HG03565 (cell line): Measurements from ENCODE around the gene ASPHD1.
"Not testable (repeated sequence)": the region's sequence is repeated elsewhere in the genome, so short reads cannot be mapped to it uniquely, and the experiment has no call there.

Experiments used
- ATAC-seq: cut with Tn5 transposase; IDR thresholded peaks from one replicate; pipeline ENCODE4 v1.9.1; 2021; ENCODE audit warnings: mild to moderate bottlenecking, moderate library complexity; ENCODE audit not compliant: unreplicated experiment

Gene ASPHD1, protein sequence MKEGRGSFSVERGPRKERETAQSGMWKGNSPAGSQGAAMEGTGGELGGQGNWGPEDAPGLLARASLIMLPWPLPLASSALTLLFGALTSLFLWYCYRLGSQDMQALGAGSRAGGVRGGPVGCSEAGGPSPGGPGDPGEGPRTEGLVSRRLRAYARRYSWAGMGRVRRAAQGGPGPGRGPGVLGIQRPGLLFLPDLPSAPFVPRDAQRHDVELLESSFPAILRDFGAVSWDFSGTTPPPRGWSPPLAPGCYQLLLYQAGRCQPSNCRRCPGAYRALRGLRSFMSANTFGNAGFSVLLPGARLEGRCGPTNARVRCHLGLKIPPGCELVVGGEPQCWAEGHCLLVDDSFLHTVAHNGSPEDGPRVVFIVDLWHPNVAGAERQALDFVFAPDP

DNA sequence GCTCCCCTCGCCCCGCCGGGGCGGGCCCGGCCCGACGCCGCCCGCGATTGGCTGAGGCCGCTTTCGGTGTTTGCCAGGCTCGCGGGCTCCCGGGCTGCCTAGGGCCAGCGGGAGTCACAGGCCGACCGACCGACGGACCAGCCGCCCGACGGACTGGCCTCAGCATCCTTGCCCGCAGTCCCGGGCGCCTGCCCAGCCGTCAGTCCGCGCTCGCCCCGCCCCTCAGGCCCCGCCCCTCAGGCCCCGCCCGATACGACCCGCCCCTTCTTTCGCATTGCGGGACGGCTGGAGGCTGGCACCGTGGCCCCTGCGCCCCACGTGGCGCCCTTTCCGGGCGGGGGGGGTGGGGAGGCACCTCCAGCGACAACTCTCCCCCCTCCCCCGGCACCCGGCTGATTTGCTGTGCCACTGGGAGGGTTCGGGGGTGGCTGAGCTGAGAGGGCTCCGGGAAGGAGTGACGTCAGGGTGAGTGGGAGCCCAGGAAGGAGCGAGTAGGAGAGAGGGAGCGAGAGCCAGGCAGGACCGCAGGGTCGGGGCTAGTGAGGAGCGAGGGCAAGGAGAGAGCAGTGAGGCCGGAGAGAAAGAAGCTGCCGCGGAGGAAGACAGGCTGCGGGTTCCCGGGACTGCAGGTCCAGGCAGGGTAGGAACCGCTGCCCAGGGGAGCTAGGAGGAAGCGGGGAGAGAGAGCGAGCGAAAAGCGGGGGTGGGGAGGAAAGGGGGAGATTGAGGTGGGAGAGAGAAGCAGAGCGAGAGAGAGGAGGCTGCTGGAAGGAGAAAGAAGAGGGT, at the start of gene ASPHD1:
ASPHD1 (plus strand) TSS at position 387 of the 786 bp plus-strand sequence. CDS start 484 bp downstream, outside the sequence.
- no peak for ATAC-seq

DNA sequence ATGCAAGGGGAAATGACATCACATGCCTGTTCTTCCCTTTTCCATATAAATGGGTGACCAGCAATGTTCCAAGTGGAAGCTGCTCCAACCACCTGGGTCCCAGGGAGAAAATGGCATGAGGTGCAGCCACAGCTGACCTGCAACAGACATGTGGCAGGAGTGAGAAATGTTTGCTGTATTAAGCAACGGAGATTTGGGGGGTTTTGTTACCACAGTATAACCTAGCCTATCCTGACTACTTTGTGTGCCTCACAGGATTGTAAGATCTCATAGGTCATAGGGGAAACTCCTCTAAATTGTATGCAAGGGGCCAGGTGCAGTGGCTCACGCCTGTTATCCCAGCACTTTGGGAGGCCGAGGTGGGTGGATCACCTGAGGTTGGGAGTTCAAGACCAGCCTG, 49.3 kb upstream of the ASPHD1 start:
- ATAC-seq = no peak

DNA sequence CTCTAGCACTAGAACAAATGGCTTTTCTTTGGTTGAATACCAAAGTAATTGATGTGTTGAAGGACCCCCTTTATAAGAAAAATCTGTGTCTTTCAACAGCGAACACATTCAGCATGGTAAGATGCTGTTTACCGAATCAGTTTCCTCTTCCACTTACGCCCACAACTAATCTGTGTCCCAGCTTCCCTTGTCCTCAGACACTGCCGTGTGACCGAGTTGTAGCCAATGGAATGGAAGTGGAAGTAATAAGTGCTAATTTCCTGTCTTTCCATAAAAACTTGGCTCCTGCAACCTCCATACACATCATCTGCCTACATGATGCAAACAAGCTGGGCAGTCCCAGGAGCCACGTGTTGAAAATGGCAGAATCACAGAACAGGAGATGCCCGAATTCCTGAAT, 47.6 kb upstream of the ASPHD1 start:
- no peak for ATAC-seq

DNA sequence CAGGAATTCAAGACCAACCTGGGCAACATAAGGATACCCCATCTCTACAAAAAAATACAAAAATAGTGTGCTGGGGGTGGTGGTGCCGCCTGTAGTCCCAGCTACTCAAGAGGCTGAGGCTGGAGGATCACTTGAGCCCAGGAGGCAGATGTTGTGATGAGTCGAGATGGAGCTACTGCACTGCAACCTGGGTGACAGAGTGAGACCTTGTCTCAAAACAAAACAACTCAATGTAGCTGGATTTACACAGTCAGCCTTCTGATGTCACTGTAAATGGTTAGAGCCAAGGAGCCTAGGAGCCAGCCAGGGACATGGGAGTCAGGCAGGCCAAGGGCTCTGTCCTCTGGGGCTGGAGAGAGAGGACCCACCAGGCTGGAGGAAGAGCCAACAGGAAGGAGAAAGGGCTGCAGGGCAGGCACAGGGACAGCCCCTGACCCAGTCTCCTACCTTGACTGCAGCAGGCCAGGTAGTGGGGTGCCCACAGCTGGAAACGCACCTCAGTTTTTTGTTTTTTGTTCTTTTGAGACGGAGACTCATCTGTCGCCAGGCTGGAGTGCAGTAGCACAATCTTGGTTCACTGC, 45.7 kb upstream of the ASPHD1 start:
- no peak for ATAC-seq

DNA sequence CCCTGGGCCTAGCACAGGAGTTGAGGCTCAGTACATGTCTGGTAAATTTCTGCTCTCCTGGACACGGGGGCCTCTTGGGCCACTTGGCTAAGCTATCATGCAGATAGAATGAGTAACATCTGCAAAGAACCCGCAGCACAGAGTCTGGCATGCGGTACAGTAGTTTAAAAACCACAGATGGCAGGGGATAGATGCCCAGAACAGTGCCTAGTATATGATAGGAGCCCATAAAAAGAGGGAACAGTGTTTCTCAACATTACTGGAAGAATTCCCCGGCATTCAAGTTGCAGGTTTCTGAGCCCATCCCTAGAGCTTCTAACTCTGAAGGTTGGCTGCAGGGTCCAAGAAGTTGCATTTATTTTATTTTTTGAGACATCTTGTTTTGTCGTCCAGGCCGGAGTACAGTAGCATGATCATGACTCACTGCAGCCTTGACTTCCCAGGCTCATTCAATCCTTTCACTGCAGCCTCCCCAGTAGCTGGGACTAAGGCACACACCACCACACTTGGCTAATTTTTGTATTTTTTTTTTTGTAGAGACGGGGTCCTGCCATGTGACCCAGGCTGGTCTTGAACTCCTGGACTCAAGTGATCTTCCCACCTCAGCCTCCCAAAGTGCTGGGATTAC, 43.0 kb upstream of the ASPHD1 start:
- ATAC-seq = no peak

DNA sequence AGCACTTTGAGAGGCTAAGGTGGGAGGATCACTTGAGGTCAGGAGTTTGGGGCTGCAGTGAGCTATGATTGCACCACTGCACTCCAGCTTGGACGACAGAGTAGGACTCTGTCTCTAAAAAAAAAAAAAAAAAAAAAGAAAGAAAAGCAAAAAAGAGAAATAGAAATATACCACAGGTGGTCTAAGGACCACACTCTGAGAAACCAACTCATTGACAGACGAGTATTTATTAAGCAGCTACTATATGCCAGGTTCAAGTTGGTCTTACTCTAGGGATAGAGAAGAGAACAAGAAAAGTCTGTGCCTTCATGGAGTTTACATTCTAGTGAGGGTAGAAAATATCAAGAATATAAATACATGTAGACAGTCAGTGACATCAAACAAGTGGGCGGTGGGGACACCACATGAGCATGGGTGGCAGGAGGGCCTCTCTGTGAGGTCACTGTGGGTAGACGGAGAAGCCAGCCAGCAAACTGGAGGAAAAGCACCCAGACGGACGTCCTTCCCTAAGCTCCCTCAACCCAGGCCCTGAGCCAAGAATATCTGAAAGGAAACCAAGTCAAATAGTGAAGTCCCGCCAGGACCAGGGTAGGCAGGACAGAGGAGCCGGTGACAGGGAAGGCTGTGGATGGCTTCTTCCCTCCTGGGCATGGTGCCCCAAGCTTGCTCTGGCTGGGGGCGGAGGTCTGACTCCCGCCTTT, 42.0 kb upstream of the ASPHD1 start:
- ATAC-seq = no peak

DNA sequence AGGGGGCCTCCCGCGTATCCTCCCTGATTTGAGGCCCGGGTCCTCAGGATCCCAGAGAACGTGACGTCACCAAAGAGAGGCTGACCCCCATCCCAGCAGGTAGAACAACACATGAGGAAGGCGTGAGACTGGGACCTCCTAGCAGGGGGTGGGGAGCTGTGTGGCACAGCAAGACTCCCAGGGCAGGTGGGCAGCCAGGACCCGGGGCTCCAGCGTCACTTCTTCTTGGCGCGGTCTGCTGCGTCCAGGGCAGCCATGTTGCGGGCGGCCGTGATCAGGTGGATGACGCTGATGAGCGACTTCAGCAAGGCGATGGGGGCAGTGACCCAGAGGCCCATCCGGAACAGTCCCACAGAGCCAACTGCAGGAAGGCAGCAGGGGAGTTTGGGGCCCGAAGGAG, 41.3 kb upstream of the ASPHD1 start:
- no peak for ATAC-seq

DNA sequence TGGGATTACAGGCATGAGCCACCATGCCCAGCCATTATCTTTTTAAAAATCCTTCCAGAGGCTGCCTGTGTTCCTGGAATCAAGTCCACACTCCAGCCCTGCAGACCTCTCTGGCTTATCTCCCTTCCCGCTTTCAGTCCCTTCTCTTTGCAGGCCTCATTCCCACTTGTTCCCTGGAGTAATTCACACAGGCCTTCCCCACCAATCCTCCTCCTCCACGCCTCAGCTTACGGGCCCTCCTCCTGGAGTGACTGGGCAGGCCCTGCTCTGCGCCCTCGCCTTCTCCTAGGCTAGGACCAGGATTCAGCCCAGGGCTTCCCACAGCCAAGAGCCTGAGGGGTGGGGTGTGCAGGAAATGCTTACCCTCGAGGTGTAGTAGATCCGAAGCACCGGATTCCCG, 40.1 kb upstream of the ASPHD1 start:
- no peak for ATAC-seq

DNA sequence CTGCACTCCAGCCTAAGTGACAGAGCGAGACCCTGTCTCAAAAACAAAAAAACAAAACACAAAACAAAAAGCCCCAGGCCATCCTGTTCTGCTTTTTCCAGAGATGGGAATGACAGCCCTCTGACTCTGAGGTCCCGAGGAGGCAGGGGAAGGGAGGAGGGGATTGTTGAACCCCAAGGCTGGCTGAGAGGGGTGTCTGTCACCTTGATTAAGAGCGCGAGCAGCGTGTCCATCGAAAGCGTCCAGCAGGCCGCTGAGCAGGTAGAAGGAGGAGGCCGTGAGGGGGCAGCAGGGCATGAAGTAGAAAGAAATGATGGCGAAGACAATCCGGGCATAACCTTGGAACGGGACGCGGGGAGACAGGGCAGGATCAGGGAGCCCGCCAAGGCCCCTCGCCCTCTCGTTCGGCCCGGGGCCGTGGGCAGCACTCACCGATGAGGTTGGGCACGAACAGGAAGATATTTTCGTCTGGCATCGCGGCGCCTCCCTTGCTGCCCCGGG, 37.9 kb upstream of the ASPHD1 start:
- ATAC-seq = no peak

DNA sequence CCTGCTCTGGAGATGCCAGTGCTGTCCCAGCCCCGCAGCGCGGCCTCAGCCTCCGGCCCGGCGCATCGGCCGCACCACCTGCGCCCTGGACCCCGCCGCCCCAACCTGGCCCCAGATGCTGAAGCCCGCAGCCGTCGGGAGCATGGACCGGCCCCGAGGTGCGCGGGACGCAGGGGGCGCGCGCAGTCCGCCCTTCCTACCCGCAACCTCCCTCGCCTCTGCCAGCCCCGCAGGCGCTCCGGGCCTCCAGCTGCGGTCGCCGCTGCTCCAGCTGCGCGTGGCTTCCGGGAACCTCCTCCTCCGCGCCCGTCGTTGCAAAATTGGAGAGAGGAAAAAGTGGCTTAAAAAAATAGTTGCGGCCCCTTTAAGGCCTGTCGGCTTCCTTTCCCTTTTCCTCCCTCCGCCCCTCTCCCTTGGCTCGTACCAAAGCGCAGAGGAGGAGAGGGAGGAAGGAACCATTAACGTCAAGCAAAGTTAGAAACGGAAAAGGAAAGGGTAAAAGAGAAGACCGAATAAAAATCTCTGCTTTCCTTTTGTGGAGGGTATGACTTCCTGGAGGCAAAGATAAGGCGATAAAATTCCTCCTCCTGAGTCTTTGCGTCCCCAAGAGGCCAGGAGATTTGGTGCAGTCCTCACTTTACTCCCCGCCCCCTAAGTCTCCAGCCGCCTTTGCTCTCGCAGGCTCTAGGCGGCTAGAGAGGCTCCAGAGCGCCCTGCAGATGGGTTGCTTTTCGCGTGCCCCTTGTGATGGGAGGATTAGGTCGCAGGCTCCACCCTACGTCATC, 37.2 kb upstream of the ASPHD1 start, which contains the start of gene CDIPT:
CDIPT (minus strand) TSS at position 343 of the 785 bp plus-strand sequence. CDS start 369 bp downstream, outside the sequence.
- ATAC-seq = peak; percentile 91

DNA sequence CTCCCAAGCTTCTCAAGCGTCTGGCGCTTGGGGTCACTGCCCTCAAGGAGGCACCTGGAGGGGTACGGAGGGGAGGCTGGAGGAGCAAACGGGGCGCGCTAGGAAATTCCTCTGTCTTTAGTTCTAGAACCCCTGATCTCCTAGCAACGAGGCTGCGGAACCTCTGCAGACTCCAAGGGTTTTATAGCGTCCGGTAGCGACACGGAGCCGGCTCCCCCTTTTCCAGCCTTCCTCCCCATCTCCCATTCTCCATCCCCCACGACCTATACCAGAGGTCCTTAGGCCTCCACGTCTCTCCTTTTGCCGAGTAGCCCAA, 36.7 kb upstream of the ASPHD1 start:
- no peak for ATAC-seq

DNA sequence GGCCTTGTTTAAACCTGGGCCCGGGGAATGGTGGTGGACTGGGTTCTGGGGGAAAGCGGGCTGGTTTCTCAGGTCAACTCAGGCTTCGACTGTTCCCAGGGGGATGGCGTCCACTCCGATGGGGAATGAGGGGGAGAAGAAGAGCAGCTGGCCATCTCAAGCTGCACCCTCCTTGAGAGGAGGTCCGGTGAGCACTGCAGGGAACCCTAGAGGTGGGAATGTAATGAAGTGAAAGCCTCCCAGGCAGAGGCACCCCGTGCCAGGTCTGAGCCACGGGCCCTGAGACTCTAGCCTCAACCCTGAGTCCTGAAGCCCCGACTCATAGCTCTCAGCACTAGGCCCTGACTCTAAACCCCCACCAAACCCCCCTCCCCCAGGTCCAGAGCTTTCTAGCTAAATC, 36.1 kb upstream of the ASPHD1 start:
- ATAC-seq = no peak

DNA sequence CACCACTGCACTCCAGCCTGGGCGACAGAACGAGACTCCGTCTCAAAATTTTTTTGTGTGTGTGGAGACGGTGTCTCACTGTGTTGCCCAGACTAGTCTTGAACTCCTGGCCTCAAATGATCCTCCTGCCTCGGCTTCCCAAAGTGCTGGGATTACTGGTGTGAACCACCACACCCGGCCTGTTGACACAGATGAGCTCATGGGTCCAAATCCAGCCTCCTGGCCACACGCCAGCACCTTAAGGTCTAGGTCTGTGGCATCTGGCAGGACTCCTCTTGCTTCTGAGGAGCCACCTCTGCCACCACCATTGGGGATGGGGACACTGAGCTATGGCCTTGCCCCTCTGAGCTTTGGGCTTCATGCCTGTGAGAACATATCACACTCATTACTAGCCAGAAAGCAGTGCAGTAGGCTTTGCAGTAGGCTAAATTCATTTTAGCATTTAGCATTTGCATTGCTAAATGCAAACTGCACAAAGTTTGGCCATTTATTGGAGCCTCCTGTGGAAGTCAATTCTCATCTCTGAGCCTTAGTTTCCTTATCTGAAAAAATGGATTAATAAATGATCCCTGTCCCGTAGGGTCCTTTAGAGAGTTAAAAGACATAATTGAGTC, 31.8 kb upstream of the ASPHD1 start:
- no peak for ATAC-seq

DNA sequence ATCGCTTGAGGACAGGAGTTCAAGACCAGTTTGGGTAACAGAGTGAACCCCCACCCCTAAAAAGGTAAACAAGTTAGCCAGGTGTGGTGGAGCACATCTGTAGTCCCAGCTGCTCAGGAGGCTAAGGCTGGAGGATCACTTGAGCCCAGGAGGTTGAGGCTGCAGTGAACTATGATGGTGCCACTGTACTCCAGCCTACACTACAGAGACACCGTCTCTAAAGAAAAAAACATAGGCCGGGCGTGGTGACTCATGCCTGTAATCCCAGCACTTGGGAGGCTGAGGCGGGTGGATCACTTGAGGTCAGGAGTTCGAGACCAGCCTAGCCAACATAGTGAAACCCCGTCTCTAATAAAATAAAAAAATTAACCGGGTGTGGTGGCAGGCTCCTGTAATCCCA, 31.2 kb upstream of the ASPHD1 start:
- ATAC-seq = not testable (repeated sequence)

DNA sequence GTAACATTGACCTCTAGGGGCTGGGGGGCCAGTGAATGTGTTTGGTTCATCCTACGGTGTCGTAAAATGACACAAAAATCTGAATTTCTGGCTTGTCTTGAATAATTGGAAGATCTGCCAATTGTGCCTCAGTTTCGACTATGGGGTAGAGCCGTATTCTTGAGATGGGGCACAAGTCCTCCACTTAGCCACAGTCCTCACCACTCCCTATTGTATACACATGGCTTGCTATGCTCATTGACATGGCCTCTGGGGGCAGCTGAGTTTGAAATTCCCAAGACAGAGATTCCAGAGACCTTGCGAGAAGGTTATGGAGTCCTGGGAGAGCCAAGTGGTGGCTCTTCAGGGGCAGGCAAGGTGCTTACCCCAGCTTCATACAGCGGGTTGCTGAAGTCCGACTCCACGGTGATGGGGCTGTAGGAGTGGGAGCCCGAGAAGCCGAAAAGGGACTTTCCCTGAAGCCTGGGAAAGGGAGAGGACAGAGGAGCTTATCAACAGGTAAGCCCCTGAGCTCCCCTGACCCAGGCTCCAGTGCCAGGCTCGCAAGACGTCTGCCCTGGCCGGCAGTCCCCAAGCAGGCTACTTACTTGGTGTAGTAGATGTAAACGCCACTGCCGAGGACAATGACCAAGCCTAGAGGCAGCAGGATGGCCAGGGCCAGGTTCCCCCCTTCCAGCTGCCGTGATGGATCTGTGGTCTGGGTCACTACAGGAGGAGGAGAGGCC, 28.3 kb upstream of the ASPHD1 start:
- ATAC-seq = no peak

DNA sequence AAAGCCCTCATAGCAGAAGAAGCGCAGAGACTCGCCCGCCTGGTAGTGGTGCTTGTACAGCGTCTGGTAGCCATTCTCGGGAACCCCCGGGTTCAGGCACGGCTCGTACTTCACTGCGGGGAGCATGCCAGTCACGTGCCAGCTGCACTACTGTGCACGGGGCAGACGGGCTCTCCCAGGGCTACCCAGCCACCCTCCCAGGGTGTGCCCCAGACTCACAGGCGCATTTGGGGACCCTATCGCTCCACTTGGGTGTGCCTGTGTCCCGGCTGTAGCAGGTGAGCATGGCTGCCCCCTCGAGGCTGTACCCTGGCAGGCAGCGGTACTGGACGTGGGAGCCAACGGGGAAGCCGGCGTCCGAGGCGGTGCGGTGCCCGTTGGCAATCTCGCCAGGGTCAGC, 27.0 kb upstream of the ASPHD1 start:
- no peak for ATAC-seq

DNA sequence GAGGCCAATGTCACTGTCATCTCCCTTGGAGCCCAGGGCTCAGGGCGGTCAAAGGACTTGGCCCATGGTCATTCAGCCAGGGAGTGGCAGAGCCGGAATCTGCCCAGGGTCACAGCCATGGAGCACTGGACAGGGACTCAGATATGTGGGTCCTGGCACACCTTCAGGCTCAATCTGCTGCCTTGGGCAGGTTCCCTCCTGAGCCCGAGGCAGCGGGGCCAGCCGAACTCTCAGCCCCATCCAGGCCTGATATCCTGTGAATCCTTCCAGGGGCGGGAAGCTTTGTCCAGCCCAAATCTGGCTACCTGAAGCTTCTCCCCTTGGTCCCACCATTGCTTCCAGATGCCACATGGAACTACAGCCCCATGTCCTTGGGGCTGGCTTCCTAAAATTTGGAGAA, 25.1 kb upstream of the ASPHD1 start:
- ATAC-seq = no peak

DNA sequence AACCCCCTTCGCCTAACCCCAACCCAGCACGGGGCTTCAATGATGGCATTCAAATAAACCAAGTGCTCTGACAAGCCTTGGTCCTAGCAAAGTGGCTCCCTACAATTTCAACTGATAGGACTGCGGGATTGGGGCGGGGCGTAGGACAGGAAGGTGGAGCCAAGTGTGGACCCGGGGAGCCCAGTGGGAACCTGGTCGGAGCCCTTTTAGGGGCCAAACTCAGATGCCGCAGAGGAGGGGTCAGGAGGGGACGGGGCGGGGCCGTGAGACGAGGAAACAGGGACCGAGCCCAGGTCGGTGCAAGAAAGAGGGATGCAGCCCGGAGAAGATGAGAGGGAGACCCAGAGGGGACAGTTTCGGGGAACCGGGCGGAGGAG, 24.1 kb upstream of the ASPHD1 start:
- ATAC-seq = no peak
